Cerebellar nuclear complex (tissue), 1 donor: ENCODE results near the gene HELT.
"Not testable (repeated sequence)": the region's sequence is repeated elsewhere in the genome, so short reads cannot be mapped to it uniquely, and the experiment has no call there.

Experiments
- DNase-seq, 2 experiments: peaks; one replicate each; lab custom pipeline; 2025; lab: John Stamatoyannopoulos, UW

HELT gene

DNA sequence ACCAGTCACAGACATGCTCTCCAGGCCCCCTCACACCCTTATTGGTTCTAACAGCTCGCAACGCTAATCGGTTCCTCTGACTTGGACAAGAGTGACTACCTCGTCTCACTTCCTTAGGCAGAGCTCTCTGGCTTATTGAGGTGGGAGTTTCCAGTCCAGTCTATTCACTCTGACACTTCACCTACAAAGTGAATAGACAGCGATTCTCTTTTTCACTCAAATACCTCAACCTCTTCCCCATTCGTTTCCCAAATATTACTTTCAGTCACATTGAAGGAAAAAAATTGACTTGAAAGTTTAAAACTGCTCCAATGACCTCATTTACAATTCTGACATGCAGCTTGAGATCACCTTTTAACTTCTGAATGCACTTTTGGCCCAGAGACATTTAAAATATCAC is 17.7 kb downstream of the HELT start:
- no peak for DNase-seq

DNA sequence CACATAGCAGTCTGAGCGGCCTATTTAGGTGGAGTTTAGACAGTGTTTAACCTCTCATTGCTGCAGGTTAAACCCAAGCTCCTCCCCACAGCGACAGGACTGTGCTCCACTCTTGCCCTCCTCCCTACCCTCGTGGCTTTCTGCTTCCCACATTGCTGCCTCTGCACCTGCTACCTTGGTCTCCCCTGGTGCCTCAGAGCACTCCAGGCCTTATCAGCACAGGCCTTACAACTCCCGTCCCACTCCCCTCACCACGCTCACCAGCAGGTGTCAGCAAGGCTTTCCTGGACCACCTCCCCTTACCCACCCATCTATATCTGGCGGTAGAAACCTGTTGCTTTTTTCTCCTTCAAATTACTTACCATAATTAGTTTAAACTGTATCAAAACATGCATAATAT is 18.6 kb downstream of the HELT start:
- DNase-seq = no peak

DNA sequence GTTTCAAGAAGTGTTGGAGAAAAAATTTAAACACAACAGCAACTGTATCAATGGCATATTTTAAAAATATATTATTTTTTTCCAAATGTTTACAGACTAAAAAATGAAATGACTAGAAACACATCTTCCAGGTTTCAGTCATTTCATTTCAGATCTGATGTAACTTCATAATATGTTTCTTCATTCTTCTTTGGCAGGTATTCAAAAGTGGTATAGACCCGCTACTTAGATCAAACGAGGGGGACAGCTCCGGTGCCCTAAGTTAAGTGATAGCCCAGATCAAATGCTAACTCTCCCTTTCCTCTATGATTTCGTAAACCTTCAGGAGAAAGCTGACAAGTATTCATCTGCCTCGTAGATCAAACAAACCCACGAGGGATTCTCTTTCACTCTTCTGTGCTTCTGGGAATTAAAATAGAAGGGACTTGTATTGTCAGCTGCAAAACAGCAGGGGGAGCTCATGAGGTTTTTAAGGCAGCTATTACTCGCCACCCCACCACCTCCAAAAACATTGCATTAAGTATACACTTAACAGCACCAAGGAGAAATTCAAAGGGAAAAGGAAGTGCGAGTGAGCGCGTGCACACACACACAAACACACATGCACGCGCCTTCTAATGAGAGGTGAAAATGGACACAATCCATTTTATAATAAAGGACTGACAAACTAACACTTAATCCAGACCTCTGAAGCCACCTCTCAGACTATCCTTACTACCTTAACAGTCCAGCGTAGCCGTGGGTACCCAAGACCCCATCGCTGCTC is 21.4 kb downstream of the HELT start:
- DNase-seq = no peak

DNA sequence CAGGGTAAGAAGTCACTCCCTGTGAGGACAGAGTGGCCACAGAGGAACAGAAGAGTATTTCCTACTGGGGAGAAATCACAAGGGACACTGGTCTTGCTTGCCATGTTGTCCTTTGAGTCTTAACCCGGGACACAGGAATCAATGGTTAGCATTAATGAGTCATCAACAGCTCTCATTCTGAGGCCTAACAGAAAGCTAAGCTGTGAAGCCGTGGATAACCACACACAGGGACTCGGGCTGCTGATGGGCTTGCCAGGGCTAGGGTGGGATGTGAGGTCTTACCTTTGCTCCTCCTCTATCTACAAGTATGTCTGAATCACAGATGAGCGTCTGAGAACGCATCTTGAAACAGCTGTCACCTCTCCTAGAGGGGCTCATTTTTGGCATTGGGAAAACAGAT is 22.2 kb downstream of the HELT start:
- DNase-seq = no peak

DNA sequence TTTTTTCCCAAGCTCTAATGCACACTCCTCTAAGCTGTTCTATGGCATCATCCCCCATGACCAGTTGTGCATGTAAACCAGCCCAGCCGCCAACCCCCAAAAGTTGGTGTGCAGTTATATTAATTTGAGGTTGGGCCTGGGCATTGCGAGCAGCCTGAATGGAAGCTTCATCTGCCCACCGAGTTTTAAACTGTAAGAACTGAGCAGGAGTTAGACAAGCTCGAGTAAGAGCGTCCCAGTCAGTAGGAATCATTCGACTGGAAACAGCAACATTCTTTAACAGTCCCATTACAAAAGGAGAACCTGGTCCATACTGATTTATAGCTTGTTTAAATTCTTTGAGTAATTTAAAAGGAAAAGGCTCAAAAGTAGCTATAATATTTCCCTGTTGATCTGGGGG is 32.0 kb downstream of the HELT start:
- DNase-seq = not testable (repeated sequence)

DNA sequence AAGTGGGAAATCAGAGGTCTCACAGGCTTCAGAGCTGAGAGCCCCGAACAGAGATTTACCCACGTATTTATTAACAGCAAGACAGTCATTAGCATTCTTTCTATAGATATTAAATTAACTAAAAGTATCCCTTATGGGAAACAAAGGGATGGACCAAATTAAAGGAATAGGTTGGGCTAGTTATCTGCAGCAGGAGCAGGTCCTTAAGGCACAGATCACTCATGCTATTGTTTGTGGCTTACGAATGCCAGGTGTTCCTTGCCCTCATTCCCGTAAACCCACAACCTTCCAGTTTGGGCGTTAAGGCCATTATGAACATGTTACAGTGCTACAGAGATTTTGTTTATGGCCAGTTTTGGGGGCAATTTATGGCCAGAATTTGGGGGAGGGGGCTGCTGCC is 33.0 kb downstream of the HELT start:
- DNase-seq = not testable (repeated sequence)

DNA sequence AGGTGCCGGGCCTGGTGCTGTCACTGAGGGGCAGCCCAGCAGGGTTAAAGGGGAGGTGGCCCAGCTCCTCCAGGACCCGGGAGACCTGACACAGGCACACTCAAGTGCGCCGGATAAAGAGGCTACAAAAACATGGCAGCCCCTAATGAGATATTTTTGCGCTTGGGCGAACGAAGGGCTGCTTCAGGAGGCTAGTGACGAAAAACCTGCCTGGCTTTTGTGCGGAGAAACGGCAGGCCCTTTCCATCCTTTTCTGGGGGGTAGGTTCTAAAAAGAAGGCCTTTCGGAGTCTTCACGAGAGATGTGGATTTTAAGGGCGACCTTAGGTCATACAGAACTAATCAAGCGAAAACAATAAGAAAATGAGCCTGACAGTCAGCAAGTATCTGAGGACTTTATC is 35.5 kb downstream of the HELT start:
- DNase-seq = no peak

DNA sequence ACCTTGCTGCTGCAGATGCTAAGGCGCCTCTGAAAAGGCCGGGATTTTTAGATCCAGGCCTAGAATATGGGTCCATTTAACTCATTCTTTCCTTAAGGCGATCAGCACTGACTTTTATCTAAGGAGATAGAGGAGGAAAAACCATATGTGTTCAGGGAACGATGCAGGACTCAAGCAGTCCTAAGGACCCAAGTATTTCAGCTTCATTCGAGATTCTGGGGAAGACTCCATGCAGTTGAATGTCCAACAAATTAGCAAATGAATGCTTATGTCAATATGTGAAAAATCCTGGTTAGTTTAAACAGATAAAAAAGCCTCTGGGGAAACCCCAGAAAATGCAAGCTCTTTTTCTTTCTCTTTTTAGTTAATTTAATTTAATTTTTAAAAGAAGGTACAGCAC is 36.0 kb downstream of the HELT start:
- DNase-seq = no peak

DNA sequence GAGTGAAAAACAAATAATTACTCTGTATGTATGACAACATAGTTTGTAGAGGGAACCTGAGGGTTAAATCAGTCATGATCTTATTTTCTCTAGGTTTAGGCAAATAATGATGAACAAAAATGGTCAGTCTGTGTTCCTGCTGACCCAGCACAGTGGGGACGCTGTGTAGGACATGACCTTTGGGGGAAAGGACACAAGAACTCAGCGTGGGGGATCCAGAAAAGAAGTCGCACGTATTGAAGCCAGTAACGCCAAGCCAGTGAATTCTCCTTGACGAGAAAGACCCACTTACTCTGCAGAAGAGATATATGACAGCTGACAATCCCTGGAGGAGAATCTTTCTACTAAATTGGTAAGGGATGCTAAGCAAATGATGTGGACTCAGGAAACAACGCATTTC is 36.6 kb downstream of the HELT start:
- DNase-seq = no peak

DNA sequence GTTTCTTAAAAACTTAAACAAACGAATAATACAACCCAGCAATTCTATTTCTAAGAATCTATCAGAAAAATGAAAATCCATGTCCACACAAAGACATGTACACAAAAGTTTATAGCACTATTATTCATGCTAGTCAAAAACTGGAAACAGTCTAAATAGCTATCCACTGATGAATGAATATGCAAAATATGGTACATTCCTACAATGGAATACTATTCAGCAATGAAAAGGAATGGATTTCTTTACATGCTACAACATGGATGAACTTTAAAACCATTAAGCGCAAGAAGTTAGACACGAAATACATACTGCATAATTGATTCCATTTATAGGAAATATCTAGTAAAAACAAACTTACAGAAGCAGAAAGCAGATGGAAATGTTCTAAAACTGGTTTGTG is 43.3 kb downstream of the HELT start:
- no peak for DNase-seq

DNA sequence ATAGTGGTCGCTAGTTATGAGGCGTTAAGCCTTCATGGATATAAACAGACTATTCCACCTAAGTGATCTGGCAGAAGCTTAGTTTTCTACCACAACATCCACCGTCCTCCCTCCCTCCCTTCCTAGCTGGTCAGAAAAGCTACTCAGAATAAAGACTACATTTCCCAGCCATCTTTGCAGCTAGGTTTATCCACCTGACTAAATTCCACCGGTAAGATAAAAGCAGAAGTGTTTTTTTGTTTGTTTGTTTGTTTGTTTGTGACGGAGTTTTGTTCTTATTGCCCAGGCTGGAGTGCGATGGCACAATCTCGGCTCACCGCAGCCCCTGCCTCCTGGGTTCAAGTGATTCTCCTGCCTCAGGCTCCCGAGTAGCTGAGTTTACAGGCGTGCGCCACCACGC is 44.3 kb downstream of the HELT start:
- no peak for DNase-seq

DNA sequence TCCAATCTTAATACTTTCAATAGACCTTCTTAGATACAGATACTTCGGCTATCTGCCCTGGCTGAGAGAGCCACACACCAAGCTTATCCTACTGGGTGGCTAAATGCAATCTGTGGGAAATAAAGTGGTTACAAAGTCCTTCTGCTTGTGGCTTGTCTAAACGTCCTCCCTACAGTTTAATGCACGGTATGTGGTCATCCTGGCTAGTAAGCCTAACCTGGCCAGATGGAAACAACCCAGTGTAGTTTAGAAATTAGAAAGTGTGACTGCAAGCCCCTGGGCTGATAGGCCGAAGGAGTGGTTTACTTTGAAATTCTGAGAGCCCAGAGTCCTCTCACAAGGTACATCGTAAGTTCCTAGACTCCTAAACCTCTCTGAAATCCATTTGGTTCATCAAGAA is 47.9 kb downstream of the HELT start:
- DNase-seq = no peak

DNA sequence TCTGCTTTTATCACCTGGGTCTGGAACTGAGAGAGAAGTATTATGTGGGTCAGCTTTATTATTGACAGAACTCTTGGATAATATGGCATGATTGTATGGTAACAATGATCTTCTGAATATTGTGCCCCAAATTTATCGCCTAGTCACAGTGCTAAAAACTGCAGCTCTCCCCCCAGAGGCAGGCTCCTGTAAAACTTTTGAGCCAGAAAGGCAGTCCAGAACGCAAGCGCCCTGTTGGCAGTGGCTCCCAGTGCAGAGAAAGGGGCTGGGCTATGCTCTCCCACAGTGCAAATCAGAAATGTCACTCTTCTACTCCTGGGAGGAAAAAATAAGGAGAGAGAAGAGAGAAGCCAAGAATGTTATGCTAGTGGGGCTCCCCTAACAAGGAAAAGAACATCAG is 50.5 kb downstream of the HELT start:
- DNase-seq = no peak
